ENCODE results near the gene KCNQ1.

Gene KCNQ1

GRCh38 chr11:2883979-2884815 lies 439.4 kb downstream of the KCNQ1 start:
- no peak for DNase-seq

- DNase-seq = no peak
Observed at GRCh38 chr11:2885017-2885677, 440.3 kb downstream of the KCNQ1 start.

- peak; percentile 24 for DNase-seq
Observed at GRCh38 chr11:2885678-2886081, 440.9 kb downstream of the KCNQ1 start, which contains the start of gene CDKN1C. Gene CDKN1C, minus strand, starts transcription at chr11:2885775. Its CDS starts 319 bp downstream, at chr11:2885456.

- no peak for DNase-seq
Observed at GRCh38 chr11:2886191-2886894, 441.5 kb downstream of the KCNQ1 start.

GRCh38 chr11:2886936-2887335 lies 442.1 kb downstream of the KCNQ1 start:
- DNase-seq = no peak

- no peak for DNase-seq
Observed at GRCh38 chr11:2887515-2888195, 442.8 kb downstream of the KCNQ1 start.

GRCh38 chr11:2888266-2888968 lies 443.6 kb downstream of the KCNQ1 start:
- DNase-seq = no peak

- no peak for DNase-seq
Observed at GRCh38 chr11:2889362-2890273, 444.8 kb downstream of the KCNQ1 start.

- DNase-seq = peak; percentile 56
Observed at GRCh38 chr11:2890466-2891294, 445.9 kb downstream of the KCNQ1 start.

- no peak for DNase-seq
Observed at GRCh38 chr11:2891326-2892214, 446.8 kb downstream of the KCNQ1 start.

- no peak for DNase-seq
Observed at GRCh38 chr11:2892215-2892966, 447.6 kb downstream of the KCNQ1 start.

GRCh38 chr11:2892967-2893528 lies 448.2 kb downstream of the KCNQ1 start:
- DNase-seq = no peak

- DNase-seq = no peak
Observed at GRCh38 chr11:2893935-2894334, 449.1 kb downstream of the KCNQ1 start.

GRCh38 chr11:2896047-2896446 lies 451.2 kb downstream of the KCNQ1 start:
- DNase-seq = no peak

- DNase-seq = no peak
Observed at GRCh38 chr11:2897048-2897447, 452.2 kb downstream of the KCNQ1 start.

GRCh38 chr11:2898366-2899079 lies 453.7 kb downstream of the KCNQ1 start:
- DNase-seq = no peak
